Muscle layer of colon (tissue), 2 donors: Measurements from ENCODE around the gene BTNL9.

Source experiments
- H3K27ac ChIP-seq: one replicate; pipeline ENCODE4 v1.7.0; 2013; ENCODE audit warnings: low read depth, mild to moderate bottlenecking, low read length, moderate library complexity
- H3K27me3 ChIP-seq, 2 donors: one replicate each; pipeline ENCODE4 v1.7.0; 2013; ENCODE audit warnings: low read length in 2 of 2, mild to moderate bottlenecking in 2 of 2; ENCODE audit not compliant: insufficient read depth in 2 of 2, control insufficient read depth in 1 of 2
- H3K36me3 ChIP-seq: one replicate; pipeline ENCODE4 v1.7.0; 2013; ENCODE audit warnings: mild to moderate bottlenecking, low read length; ENCODE audit not compliant: insufficient read depth
- H3K4me1 ChIP-seq: one replicate; pipeline ENCODE4 v1.7.0; 2013; ENCODE audit warnings: mild to moderate bottlenecking, low read length; ENCODE audit not compliant: insufficient read depth
- H3K4me3 ChIP-seq, 2 donors: one replicate each; pipeline ENCODE4 v1.7.0; 2013; ENCODE audit warnings: low read length in 2 of 2, low read depth in 1 of 2, mild to moderate bottlenecking in 1 of 2, moderate library complexity in 1 of 2
- H3K9ac ChIP-seq: one replicate; pipeline ENCODE4 v1.7.0; 2013; ENCODE audit warnings: low read length
- H3K9me3 ChIP-seq: one replicate; pipeline ENCODE4 v1.7.0; 2013; ENCODE audit warnings: mild to moderate bottlenecking, low read length
- donor health status: abdominal sarcoma.
- donor health status: Adenocarcinoma of cecum.

Gene BTNL9

GRCh38 chr5:181028032-181028819 is 11.8 kb upstream of the BTNL9 start:
- Histone ChIP-seq H3K9ac (no peak overlapping the region), H3K9me3 (peaks cover 6% of the 10 kb centered on the region), H3K4me3 (no peak overlapping the region), H3K27ac (no peak overlapping the region), H3K36me3 (no peaks in the 10 kb centered on the region), H3K27me3 (no peaks in the 10 kb centered on the region), H3K4me1 (no peaks in the 10 kb centered on the region)

- H3K36me3 ChIP-seq, result no peaks in the 10 kb centered on the region
- H3K4me1 ChIP-seq, result no peaks in the 10 kb centered on the region
- no peak overlapping the region for H3K27ac ChIP-seq
- no peaks in the 10 kb centered on the region for H3K9me3 ChIP-seq
- no peak overlapping the region for H3K4me3 ChIP-seq
- no peak overlapping the region for H3K9ac ChIP-seq
- H3K27me3 ChIP-seq, result peaks cover 0 to 1% of the 10 kb centered on the region in 2 donors
Observed at GRCh38 chr5:181031716-181032115, 8.3 kb upstream of the BTNL9 start.

GRCh38 chr5:181035991-181036815 is 3.9 kb upstream of the BTNL9 start:
- Histone ChIP-seq H3K27me3 (peaks cover 0 to 9% of the 10 kb centered on the region in 2 donors), H3K4me1 (no peaks in the 10 kb centered on the region), H3K9ac (no peak overlapping the region), H3K27ac (no peak overlapping the region), H3K4me3 (no peak overlapping the region), H3K36me3 (no peaks in the 10 kb centered on the region), H3K9me3 (no peaks in the 10 kb centered on the region)

- Histone ChIP-seq H3K4me3 (no peak overlapping the region), H3K27ac (no peak overlapping the region), H3K27me3 (peaks cover 0 to 9% of the 10 kb centered on the region in 2 donors), H3K36me3 (no peaks in the 10 kb centered on the region), H3K9ac (no peak overlapping the region), H3K9me3 (no peaks in the 10 kb centered on the region), H3K4me1 (no peaks in the 10 kb centered on the region)
Observed at GRCh38 chr5:181036816-181037364, 3.2 kb upstream of the BTNL9 start.

- H3K27me3 ChIP-seq, result peaks cover 0 to 9% of the 10 kb centered on the region in 2 donors
- H3K27ac ChIP-seq, result no peak overlapping the region
- no peaks in the 10 kb centered on the region for H3K36me3 ChIP-seq
- H3K4me3 ChIP-seq, result no peak overlapping the region
- no peak overlapping the region for H3K9ac ChIP-seq
- no peaks in the 10 kb centered on the region for H3K4me1 ChIP-seq
- H3K9me3 ChIP-seq, result no peaks in the 10 kb centered on the region
Observed at GRCh38 chr5:181037365-181037861, 2.7 kb upstream of the BTNL9 start.

- Histone ChIP-seq H3K4me3 (no peak overlapping the region), H3K9me3 (no peaks in the 10 kb centered on the region), H3K4me1 (no peaks in the 10 kb centered on the region), H3K27ac (no peak overlapping the region), H3K36me3 (no peaks in the 10 kb centered on the region), H3K27me3 (peaks cover 0 to 13% of the 10 kb centered on the region in 2 donors), H3K9ac (no peak overlapping the region)
Observed at GRCh38 chr5:181039471-181039870, 595 bp upstream of the BTNL9 start.

GRCh38 chr5:181040631-181040945 is 522 bp downstream of the BTNL9 start:
- Histone ChIP-seq H3K27me3 (peaks cover 0 to 13% of the 10 kb centered on the region in 2 donors), H3K27ac (no peak overlapping the region), H3K36me3 (no peaks in the 10 kb centered on the region), H3K4me1 (no peaks in the 10 kb centered on the region), H3K9me3 (no peaks in the 10 kb centered on the region), H3K4me3 (no peak overlapping the region), H3K9ac (no peak overlapping the region)

GRCh38 chr5:181041043-181041442 is 977 bp downstream of the BTNL9 start:
- Histone ChIP-seq H3K4me1 (no peaks in the 10 kb centered on the region), H3K36me3 (no peaks in the 10 kb centered on the region), H3K9me3 (no peaks in the 10 kb centered on the region), H3K4me3 (no peak overlapping the region), H3K9ac (no peak overlapping the region), H3K27ac (no peak overlapping the region), H3K27me3 (peaks cover 0 to 14% of the 10 kb centered on the region in 2 donors)

GRCh38 chr5:181042036-181042713 is 2.1 kb downstream of the BTNL9 start:
- Histone ChIP-seq H3K27me3 (peaks cover 10 to 19% of the 10 kb centered on the region in 2 donors), H3K4me3 (no peak overlapping the region), H3K4me1 (no peaks in the 10 kb centered on the region), H3K9me3 (no peaks in the 10 kb centered on the region), H3K27ac (no peak overlapping the region), H3K9ac (no peak overlapping the region), H3K36me3 (no peaks in the 10 kb centered on the region)

- no peaks in the 10 kb centered on the region for H3K36me3 ChIP-seq
- no peak overlapping the region for H3K9ac ChIP-seq
- H3K4me1 ChIP-seq, result no peaks in the 10 kb centered on the region
- H3K9me3 ChIP-seq, result no peaks in the 10 kb centered on the region
- H3K4me3 ChIP-seq, result no peak overlapping the region
- H3K27me3 ChIP-seq, result peaks cover 10 to 18% of the 10 kb centered on the region in 2 donors
- H3K27ac ChIP-seq, result no peak overlapping the region
Observed at GRCh38 chr5:181042722-181043121, 2.7 kb downstream of the BTNL9 start.
